ENCODE measurements around the gene PPP1R7.
"Not testable (repeated sequence)": the region's sequence is repeated elsewhere in the genome, so short reads cannot be mapped to it uniquely, and the experiment has no call there.

Gene PPP1R7

GRCh38 chr2:241177526-241178334 lies 27.5 kb downstream of the PPP1R7 start:
- DNase-seq, result no peak

DNA sequence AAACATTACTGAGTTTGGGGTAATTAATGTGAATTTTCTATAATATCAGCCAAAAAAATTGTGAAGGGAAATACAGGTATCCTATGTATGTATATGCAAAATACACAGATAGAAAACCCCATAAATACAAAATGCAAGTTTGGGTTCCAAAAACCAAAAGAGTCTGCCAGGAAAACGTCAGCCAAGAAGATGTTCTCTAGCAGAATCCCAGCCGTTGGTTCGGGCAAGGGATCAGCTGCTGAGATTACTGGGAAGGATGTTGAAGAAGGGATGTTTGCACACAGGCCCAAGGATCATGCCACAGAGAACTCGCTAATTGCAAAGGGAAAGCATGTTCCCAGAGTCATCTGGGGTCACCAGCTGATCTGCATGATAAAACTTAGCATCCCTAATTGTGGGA lies 28.7 kb downstream of the PPP1R7 start:
- DNase-seq, result no peak

DNA sequence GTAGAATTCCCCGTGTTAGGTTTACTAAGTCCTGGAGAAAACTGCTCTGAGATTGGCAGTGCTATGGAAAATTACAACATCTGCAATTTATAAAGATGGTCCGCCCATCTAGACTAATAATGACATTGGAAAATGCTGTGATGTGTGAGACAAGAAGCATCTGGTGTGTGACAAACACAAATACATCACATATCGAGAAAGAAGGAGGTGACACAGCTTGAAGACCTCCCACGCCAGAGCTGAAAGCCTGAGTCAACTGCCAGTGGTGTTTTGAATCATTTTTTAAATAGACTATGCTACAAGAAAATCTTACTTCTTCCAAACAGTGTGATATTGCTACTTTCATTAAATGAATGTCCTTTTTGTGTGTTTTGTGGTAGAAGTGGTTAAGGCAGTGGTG lies 29.6 kb downstream of the PPP1R7 start:
- DNase-seq, result no peak

DNA sequence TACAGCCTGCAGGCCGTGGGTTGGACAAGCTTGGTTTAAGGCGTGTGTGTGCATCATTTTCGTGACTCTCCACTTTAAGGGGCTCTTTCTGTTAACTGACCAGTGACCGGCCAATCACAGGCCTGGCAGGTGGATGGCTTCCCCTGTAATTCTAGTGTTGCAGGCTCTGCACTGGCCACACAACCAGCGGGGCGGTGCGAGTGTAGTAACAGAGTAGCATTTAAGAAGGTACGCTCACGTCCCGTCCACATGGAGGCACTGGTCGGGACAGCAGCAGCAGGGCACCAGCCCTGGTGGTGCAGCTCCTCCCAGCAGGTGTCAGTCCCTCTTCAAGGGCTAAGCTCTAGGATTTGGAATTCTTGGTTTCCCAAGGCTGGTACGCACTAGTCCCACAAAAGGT lies 30.2 kb downstream of the PPP1R7 start:
- DNase-seq, result no peak

GRCh38 chr2:241182126-241182525 lies 31.9 kb downstream of the PPP1R7 start:
- DNase-seq, result no peak

- no peak for DNase-seq
Measured at GRCh38 chr2:241182531-241183133, 32.4 kb downstream of the PPP1R7 start.

GRCh38 chr2:241183221-241183620 lies 33.0 kb downstream of the PPP1R7 start:
- DNase-seq, result no peak

- DNase-seq, result no peak
Measured at GRCh38 chr2:241184901-241185300, 34.6 kb downstream of the PPP1R7 start.

- DNase-seq, result no peak
Measured at GRCh38 chr2:241185961-241186360, 35.7 kb downstream of the PPP1R7 start.

GRCh38 chr2:241187101-241187917 lies 37.0 kb downstream of the PPP1R7 start:
- no peak for DNase-seq

GRCh38 chr2:241187918-241188234 lies 37.6 kb downstream of the PPP1R7 start:
- no peak for DNase-seq

DNA sequence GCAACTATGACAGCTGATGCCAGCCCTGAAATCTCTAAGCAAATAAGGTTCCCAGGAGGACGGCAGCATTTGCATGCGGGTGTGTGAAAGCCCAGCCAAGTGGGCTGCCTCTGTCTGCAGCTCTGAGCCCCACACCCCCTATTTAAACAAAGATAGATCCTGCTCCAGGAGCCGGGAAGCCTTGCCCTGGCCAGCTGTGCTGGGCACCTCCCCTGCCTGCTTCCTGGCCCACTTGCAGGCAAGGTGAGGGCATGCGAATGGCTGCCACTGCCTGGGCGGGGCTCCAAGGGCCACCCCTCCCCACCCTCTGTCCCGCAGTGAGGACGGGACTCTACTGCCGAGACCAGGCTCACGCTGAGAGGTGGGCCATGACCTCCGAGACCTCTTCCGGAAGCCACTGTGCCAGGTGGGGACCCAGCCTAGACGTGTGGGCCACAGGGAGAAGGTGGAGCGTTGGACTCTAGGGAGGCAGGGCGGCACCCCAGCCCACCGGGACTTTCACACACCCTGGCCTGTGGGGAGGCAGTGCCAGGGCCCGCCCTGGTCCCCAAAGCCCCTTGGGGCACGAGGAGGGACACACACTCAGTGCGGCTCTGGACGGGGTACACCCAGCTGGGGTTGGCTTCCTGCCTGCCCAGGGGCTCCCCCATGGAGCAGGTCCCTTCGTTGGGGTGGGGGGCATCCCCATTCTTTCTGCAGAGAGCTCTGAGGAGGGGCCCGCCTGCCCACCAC lies 38.3 kb downstream of the PPP1R7 start, which contains the start of gene ANO7:
ANO7 (plus strand) TSS at position 317 of the 732 bp plus-strand sequence. CDS start 1,387 bp downstream, outside the sequence.
- DNase-seq, result no peak

GRCh38 chr2:241189093-241189855 lies 39.0 kb downstream of the PPP1R7 start:
- DNase-seq, result no peak

DNA sequence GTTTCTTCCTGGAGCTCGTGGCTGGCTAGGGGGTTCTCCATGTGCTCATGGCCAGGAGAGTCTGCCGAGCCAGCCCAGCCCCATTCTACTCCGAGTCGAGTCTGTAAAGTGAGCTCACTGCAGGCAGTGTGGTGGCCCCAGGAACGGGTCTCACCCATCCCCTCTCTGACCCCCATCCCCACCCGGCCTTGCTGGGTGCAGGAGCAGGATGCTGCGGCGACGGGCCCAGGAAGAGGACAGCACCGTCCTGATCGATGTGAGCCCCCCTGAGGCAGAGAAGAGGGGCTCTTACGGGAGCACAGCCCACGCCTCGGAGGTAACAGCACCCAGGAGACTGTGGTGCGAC lies 39.6 kb downstream of the PPP1R7 start:
- no peak for DNase-seq

GRCh38 chr2:241190291-241190981 lies 40.2 kb downstream of the PPP1R7 start:
- DNase-seq, result no peak

DNA sequence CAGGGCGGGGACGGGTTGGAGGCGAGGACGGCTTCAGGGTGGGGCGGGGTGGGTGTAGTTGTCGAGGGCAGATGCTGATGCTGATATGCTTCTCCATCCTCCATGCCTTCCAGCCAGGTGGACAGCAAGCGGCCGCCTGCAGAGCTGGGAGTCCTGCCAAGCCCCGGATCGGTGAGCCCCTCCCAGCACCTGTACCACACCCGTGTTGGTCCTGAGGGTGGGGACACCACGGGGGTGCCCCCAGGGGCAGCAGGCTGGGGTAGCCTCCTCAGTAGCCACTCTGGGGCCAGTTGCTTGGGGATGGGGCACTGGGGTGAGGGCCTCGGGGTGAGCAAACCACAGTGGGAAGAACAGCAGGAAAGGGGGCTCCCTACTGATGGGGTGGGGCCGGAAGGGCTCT lies 40.8 kb downstream of the PPP1R7 start:
- no peak for DNase-seq

- no peak for DNase-seq
Measured at GRCh38 chr2:241193271-241193670, 43.0 kb downstream of the PPP1R7 start.

DNA sequence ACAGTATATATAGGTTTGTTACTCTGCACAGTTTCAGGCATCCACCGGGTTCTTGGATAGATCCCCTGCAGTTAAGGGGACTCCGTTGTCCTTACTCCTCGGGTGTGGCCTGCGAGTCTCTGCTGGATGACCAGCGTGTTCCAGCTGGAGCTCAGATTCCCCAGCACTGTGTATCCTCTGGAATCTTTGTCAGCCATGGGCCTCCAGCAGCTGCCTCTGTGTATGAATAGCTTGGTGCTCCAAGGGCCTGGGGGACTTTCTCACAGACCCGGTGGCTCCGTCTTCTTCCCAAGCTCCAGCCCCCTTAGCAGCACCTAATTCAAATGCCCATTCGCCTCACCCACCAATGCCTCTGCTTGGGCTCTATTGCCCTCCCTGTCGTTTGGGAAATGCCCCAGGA lies 44.5 kb downstream of the PPP1R7 start:
- no peak for DNase-seq

- no peak for DNase-seq
Measured at GRCh38 chr2:241195506-241196130, 45.4 kb downstream of the PPP1R7 start.

DNA sequence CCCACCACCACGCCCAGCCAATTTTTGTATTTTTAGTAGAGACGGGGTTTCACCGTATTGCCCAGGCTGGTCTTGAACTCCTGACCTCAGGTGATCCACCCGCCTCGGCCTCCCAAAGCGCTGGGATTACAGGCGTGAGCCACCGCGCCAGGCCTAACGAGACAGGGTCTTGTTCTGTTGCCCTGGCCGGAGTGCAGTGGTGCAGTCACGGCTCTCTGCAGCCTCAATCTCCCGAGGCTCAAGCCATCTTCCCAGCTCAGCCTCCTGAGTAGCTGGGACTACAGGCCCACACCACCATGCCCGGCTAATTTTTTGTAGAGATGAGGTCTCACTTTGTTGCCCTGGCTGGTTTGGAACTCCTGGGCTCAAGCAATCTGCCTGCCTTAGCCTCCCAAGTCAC lies 47.0 kb downstream of the PPP1R7 start:
- not testable (repeated sequence) for DNase-seq

- no peak for DNase-seq
Measured at GRCh38 chr2:241197947-241198346, 47.7 kb downstream of the PPP1R7 start.
